T-cell (primary cell): ENCODE data around the gene KCNJ2. TPM values are rescaled to one million over a fixed set of nuclear protein-coding genes. Genes with fewer than 3 reads are reported as not detected.

Experiments
- ATAC-seq, 4 experiments: fragments of 200-7000 bp in 3 of 4; fragments of 150-1000 bp in 1 of 4; cut with Tn5 transposase; replicated peaks in 1 of 4; 1 replicate in 3 of 4; 2 replicates in 1 of 4; pipeline ENCODE4 v1.10.0; 2021; ENCODE audit warnings: moderate library complexity in 3 of 4, mild to moderate bottlenecking in 2 of 4, moderate number of reproducible peaks in 1 of 4
- CTCF ChIA-PET, 2 donors: fragments of 300-600 bp; sonication (Branson Sonifier 250); formaldehyde crosslinking; loops; one replicate each; lab custom pipeline; 2022; ENCODE audit warnings: antibody characterized with exemption in 2 of 2; lab: Charles Lee
- POLR2A ChIA-PET, 2 donors: fragments of 300-600 bp; sonication (Branson Sonifier 250); formaldehyde crosslinking; loops; one replicate each; lab custom pipeline; 2022; ENCODE audit warnings: antibody characterized with exemption in 2 of 2; lab: Charles Lee
- DNase-seq, 35 experiments: peaks; one replicate each; pipeline versions ENCODE4 v3.0.0 to v3.0.0-alpha.2; 2013 to 2023
- H3K27ac ChIP-seq: one replicate; pipeline ENCODE4 v1.5.1; 2013; ENCODE audit warnings: low read length
- H3K27me3 ChIP-seq, 2 experiments: replicated peaks in 1 of 2; 1 replicate in 1 of 2; 2 replicates in 1 of 2; pipeline versions ENCODE4 v1.6.1 to v1.7.0; 2013; ENCODE audit warnings: low read length in 1 of 2, mixed read lengths in 1 of 2; ENCODE audit not compliant: control insufficient read depth in 2 of 2, insufficient read depth in 2 of 2; ENCODE audit errors: extremely low read depth in 1 of 2
- H3K36me3 ChIP-seq, 2 donors: 1 replicate in 1 of 2; 2 replicates in 1 of 2; pipeline versions ENCODE4 v1.6.1 to v1.7.0; 2013; ENCODE audit warnings: low read length in 1 of 2; ENCODE audit not compliant: control insufficient read depth in 2 of 2, insufficient read depth in 1 of 2; ENCODE audit errors: extremely low read depth in 1 of 2
- H3K4me1 ChIP-seq, 2 experiments: 1 replicate in 1 of 2; 2 replicates in 1 of 2; pipeline versions ENCODE4 v1.6.1 to v1.7.0; 2013; ENCODE audit warnings: low read length in 2 of 2, mixed read lengths in 1 of 2; ENCODE audit not compliant: insufficient read depth in 2 of 2, control insufficient read depth in 1 of 2; ENCODE audit errors: extremely low read depth in 1 of 2
- H3K4me3 ChIP-seq, 2 donors: 1 replicate in 1 of 2; 2 replicates in 1 of 2; pipeline versions ENCODE4 v1.5.1 to v1.7.0; 2013; ENCODE audit warnings: mild to moderate bottlenecking in 2 of 2, low read length in 1 of 2, moderate library complexity in 1 of 2; ENCODE audit not compliant: control insufficient read depth in 1 of 2; ENCODE audit errors: extremely low read depth in 1 of 2
- H3K9me3 ChIP-seq: 2 replicates; pipeline ENCODE4 v1.7.0; 2013
- H3K27ac Mint-ChIP-seq, 2 donors: one replicate each; pipeline ENCODE4 v1.8.0; 2020 to 2021; ENCODE audit warnings: mild to moderate bottlenecking in 2 of 2, mixed read lengths in 2 of 2
- H3K27me3 Mint-ChIP-seq, 2 donors: one replicate each; pipeline ENCODE4 v1.8.0; 2021 to 2022; ENCODE audit warnings: mixed read lengths in 2 of 2
- H3K36me3 Mint-ChIP-seq: one replicate; pipeline ENCODE4 v1.8.0; 2021; ENCODE audit warnings: mixed read lengths
- H3K4me1 Mint-ChIP-seq, 3 donors: one replicate each; pipeline ENCODE4 v1.8.0; 2020 to 2022; ENCODE audit warnings: mixed read lengths in 3 of 3, mild to moderate bottlenecking in 1 of 3
- H3K4me3 Mint-ChIP-seq, 3 donors: one replicate each; pipeline ENCODE4 v1.8.0; 2020 to 2022; ENCODE audit warnings: mild to moderate bottlenecking in 3 of 3, mixed read lengths in 3 of 3, moderate library complexity in 3 of 3
- H3K9me3 Mint-ChIP-seq, 3 donors: one replicate each; pipeline ENCODE4 v1.8.0; 2020 to 2022; ENCODE audit warnings: mixed read lengths in 3 of 3
- WGBS: methylation state at CpG from one replicate; pipeline ENCODE4 v1.1.5; 2013; ENCODE audit warnings: missing lambda C conversion rate; ENCODE audit not compliant: insufficient coverage; 5-methylcytosine and 5-hydroxymethylcytosine counted together
- total RNA-seq, 35 experiments: library from RNA in 6 of 35; stranded (reverse) in 6 of 35; fragments of 120-200 nt in 1 of 35; gene quantifications; one replicate each; pipeline versions ENCODE4 v1.2.1 to v1.2.4 and lab custom pipeline; 2013 to 2026

KCNJ2 gene
- total RNA-seq, 5 donors from 2014 or later (not counting 1 experiment from before 2014, with no cell fraction given) = 0.07 to 0.09 TPM; not detected in 3

DNA sequence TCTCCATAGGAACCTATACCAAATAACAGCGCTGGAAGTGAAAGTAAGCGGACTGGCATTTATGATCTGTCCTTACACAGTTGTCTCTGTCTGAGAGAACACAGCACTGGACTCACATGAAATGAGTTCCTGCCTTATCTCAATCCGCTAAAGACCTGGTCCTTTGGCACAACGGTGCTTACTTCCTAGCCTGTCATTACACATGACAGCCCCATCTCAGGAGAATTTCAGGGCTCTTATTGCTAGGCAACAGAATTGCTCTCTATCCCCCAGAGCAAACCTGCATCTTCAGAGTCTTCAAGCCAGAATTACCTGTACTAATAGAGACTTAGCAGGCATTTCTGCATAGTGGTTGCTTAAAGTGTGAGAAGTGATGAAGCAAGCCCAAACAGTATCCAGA, 4.3 kb downstream of the KCNJ2 start:
- WGBS = 89% methylated on average over 3 of the region's 4 CpGs
- ChIA-PET CTCF (no interaction called here), POLR2A (no interaction called here)
- peaks cover 8 to 10% (median 10%) of the 10 kb centered on the region in 3 donors for H3K4me1 Mint-ChIP-seq
- Histone ChIP-seq H3K27me3 (peaks cover 2 to 12% of the 10 kb centered on the region in 2 experiments), H3K27ac (no peak overlapping the region), H3K9me3 (no peaks in the 10 kb centered on the region), H3K36me3 (no peaks in the 10 kb centered on the region), H3K4me1 (peaks cover 4 to 10% of the 10 kb centered on the region in 2 experiments), H3K4me3 (no peak overlapping the region)
- H3K36me3 Mint-ChIP-seq = no peaks in the 10 kb centered on the region
- no peak overlapping the region for H3K27ac Mint-ChIP-seq
- no peak for ATAC-seq
- peaks cover 0 to 6% (median 0%) of the 10 kb centered on the region in 3 donors for H3K9me3 Mint-ChIP-seq
- DNase-seq = no peak
- H3K4me3 Mint-ChIP-seq = no peak overlapping the region
- H3K27me3 Mint-ChIP-seq = peaks cover 32 to 39% of the 10 kb centered on the region in 2 donors

GRCh38 chr17:70181376-70181775, 12.0 kb downstream of the KCNJ2 start:
- Mint-ChIP-seq H3K4me1 (no peaks in the 10 kb centered on the region), H3K4me3 (no peak overlapping the region), H3K9me3 (no peaks in the 10 kb centered on the region), H3K36me3 (no peaks in the 10 kb centered on the region), H3K27ac (no peak overlapping the region), H3K27me3 (peaks cover 13 to 14% of the 10 kb centered on the region in 2 donors)
- ChIA-PET CTCF (interaction anchor here in 1 of 2 donors (0.7 kb wide), 1 partner anchor 288 kb away, joined by 3 read pairs; no protein-coding TSS in a partner anchor), POLR2A (no interaction called here)
- Histone ChIP-seq H3K9me3 (no peaks in the 10 kb centered on the region), H3K36me3 (no peaks in the 10 kb centered on the region), H3K4me1 (no peaks in the 10 kb centered on the region), H3K27me3 (no peaks in the 10 kb centered on the region), H3K4me3 (no peak overlapping the region), H3K27ac (no peak overlapping the region)
- ATAC-seq = no peak
- no peak for DNase-seq
- WGBS = no CpG with 5 or more reads among the region's 5 CpGs

DNA sequence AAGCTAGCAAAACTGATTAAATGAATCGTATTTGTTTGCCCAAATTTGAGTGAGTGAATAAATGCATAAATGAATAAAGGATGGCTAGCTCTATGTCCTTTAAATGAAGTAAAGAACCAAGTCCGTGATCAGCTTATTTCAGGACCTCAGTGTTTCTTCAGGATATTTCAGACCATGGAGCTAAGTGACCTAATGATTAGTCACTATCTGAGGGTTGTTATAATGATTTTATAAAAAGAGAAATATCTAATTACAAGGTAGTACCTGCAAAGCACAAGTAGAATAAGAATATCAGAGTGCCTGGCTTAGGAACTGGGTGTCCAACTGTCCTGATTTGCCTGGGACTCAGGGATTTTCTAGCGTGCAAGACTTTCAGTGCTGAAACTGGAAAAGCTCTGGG, 12.5 kb downstream of the KCNJ2 start:
- Histone ChIP-seq H3K27ac (no peak overlapping the region), H3K9me3 (no peaks in the 10 kb centered on the region), H3K4me3 (no peak overlapping the region), H3K27me3 (no peaks in the 10 kb centered on the region), H3K36me3 (no peaks in the 10 kb centered on the region), H3K4me1 (no peaks in the 10 kb centered on the region)
- Mint-ChIP-seq H3K9me3 (no peaks in the 10 kb centered on the region), H3K4me3 (no peak overlapping the region), H3K4me1 (no peaks in the 10 kb centered on the region), H3K27ac (no peak overlapping the region), H3K27me3 (peaks cover 13 to 14% of the 10 kb centered on the region in 2 donors), H3K36me3 (no peaks in the 10 kb centered on the region)
- WGBS = 88% methylated on average over 2 of the region's 3 CpGs
- POLR2A ChIA-PET = no interaction called here
- ATAC-seq = no peak
- DNase-seq = no peak
- CTCF ChIA-PET = interaction anchor here in 1 of 2 donors (0.7 kb wide), 1 partner anchor 288 kb away, joined by 3 read pairs; no protein-coding TSS in a partner anchor

DNA sequence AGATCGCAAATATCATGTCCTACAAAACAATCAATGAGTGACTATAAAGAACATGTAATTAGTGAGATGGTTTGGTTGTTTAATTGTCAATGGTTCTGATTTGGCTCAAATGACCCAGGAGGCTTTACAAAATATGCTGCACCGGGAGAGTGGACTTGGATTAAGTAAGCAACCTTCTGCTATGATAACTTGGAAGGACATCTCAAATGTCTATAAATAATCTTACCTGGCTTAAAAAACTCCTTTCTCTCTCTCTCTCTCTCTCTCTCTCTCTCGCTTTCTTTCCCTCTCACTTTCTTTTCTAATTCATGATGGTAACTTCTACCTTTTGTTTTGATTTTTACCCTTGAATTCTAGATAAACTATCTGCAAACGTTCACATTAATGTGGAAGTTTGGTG, 14.2 kb downstream of the KCNJ2 start:
- WGBS = no CpG with 5 or more reads among the region's 4 CpGs
- Mint-ChIP-seq H3K27me3 (peaks cover 7 to 10% of the 10 kb centered on the region in 2 donors), H3K9me3 (no peaks in the 10 kb centered on the region), H3K36me3 (no peaks in the 10 kb centered on the region), H3K4me1 (no peaks in the 10 kb centered on the region), H3K4me3 (no peak overlapping the region), H3K27ac (no peak overlapping the region)
- ChIA-PET POLR2A (no interaction called here), CTCF (no interaction called here)
- H3K4me1 ChIP-seq = no peaks in the 10 kb centered on the region
- H3K36me3 ChIP-seq = no peaks in the 10 kb centered on the region
- no peak overlapping the region for H3K27ac ChIP-seq
- DNase-seq (no peak), ATAC-seq (no peak)
- H3K4me3 ChIP-seq = no peak overlapping the region
- H3K27me3 ChIP-seq = no peaks in the 10 kb centered on the region
- no peaks in the 10 kb centered on the region for H3K9me3 ChIP-seq

GRCh38 chr17:70184207-70184606, 14.9 kb downstream of the KCNJ2 start:
- H3K4me3 Mint-ChIP-seq = no peak overlapping the region
- CTCF ChIA-PET = no interaction called here
- H3K27ac ChIP-seq = no peak overlapping the region
- no peaks in the 10 kb centered on the region for H3K27me3 ChIP-seq
- POLR2A ChIA-PET = no interaction called here
- DNase-seq = no peak
- ATAC-seq = no peak
- H3K36me3 ChIP-seq = no peaks in the 10 kb centered on the region
- H3K9me3 ChIP-seq = no peaks in the 10 kb centered on the region
- no peaks in the 10 kb centered on the region for H3K4me1 ChIP-seq
- no peaks in the 10 kb centered on the region for H3K36me3 Mint-ChIP-seq
- no peaks in the 10 kb centered on the region for H3K9me3 Mint-ChIP-seq
- peaks cover 7 to 10% of the 10 kb centered on the region in 2 donors for H3K27me3 Mint-ChIP-seq
- H3K4me3 ChIP-seq = no peak overlapping the region
- H3K27ac Mint-ChIP-seq = no peak overlapping the region
- H3K4me1 Mint-ChIP-seq = no peaks in the 10 kb centered on the region

DNA sequence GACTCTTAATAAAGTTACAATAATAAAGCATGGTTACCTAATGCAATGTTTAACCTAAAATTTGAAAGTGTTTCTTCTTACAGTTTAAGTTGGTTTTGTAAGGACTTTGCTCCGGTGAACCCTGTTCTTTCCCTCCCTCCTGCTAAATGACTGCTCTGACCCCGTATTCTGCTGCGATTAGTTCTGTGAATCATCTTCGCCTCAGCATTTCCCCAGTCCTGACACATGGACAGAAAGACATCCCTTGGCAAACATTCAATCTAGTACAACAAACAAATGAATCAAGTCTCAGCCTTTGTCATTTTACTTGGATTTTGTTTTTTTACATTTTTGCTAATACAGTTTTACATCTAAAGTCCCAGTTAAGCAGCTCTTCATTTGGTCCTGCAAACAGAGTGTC, 15.4 kb downstream of the KCNJ2 start:
- H3K4me1 Mint-ChIP-seq = no peaks in the 10 kb centered on the region
- DNase-seq (no peak), ATAC-seq (no peak)
- no peak overlapping the region for H3K4me3 Mint-ChIP-seq
- WGBS = 83% methylated on average over 3 of the region's 4 CpGs
- Histone ChIP-seq H3K9me3 (no peaks in the 10 kb centered on the region), H3K27ac (no peak overlapping the region), H3K4me3 (no peak overlapping the region), H3K27me3 (no peaks in the 10 kb centered on the region), H3K4me1 (no peaks in the 10 kb centered on the region), H3K36me3 (no peaks in the 10 kb centered on the region)
- no peak overlapping the region for H3K27ac Mint-ChIP-seq
- POLR2A ChIA-PET = no interaction called here
- H3K36me3 Mint-ChIP-seq = no peaks in the 10 kb centered on the region
- no peaks in the 10 kb centered on the region for H3K9me3 Mint-ChIP-seq
- H3K27me3 Mint-ChIP-seq = peaks cover 3 to 10% of the 10 kb centered on the region in 2 donors
- CTCF ChIA-PET = no interaction called here

DNA sequence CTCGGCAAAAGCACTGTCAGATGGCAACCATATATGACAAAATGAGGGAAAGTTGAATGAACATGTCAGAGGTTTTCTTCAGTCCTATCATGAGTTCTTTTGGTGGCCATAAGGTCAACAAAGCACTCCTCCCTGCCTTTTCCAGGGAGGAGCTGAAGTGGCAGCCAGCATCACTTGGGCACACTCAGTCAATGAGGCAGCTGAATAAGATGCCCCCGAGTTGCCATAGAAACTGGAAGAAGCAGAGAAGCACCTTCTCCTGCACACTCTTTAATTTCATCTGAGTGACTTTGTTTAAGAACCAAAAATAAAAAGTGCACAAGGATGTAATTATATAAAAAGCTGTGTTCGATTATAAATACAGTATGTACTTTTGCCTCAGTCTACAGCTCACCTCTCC, 16.0 kb downstream of the KCNJ2 start:
- Histone ChIP-seq H3K9me3 (no peaks in the 10 kb centered on the region), H3K27ac (no peak overlapping the region), H3K36me3 (no peaks in the 10 kb centered on the region), H3K4me3 (no peak overlapping the region), H3K27me3 (no peaks in the 10 kb centered on the region), H3K4me1 (no peaks in the 10 kb centered on the region)
- Mint-ChIP-seq H3K9me3 (no peaks in the 10 kb centered on the region), H3K27ac (no peak overlapping the region), H3K36me3 (no peaks in the 10 kb centered on the region), H3K27me3 (peaks cover 3 to 10% of the 10 kb centered on the region in 2 donors), H3K4me3 (no peak overlapping the region), H3K4me1 (no peaks in the 10 kb centered on the region)
- ATAC-seq (no peak), DNase-seq (no peak)
- POLR2A ChIA-PET = no interaction called here
- CTCF ChIA-PET = no interaction called here
- WGBS = no CpG with 5 or more reads among the region's 3 CpGs
